IMR-90 (cell line): ENCODE data around the gene ALDH7A1. TPM values are rescaled to one million over a fixed set of nuclear protein-coding genes. Genes with fewer than 3 reads are reported as not detected.

Experiments used
- ATAC-seq: fragments of 200-7000 bp; cut with Tn5 transposase; 2 replicates; pipeline ENCODE4 v1.9.1; 2020; ENCODE audit warnings: low read depth, mild to moderate bottlenecking, moderate library complexity
- BruUV-seq: library from RNA; stranded (reverse); fragments of 400-500 nt; replicated peaks from 2 replicates; lab custom pipeline; 2021; lab: Mats Ljungman, UMichigan
- CTCF ChIA-PET: fragments of 300-600 bp; formaldehyde crosslinking; extraction: SDS; loops from one replicate; lab custom pipeline; 2021; ENCODE audit warnings: antibody characterized with exemption; lab: Yijun Ruan, JAX
- POLR2A ChIA-PET: fragments of 300-600 bp; sonication (Branson Sonifier 250); formaldehyde crosslinking; loops from one replicate; lab custom pipeline; 2022; ENCODE audit warnings: antibody characterized with exemption; ENCODE audit not compliant: unreplicated experiment; lab: Charles Lee
- DNase-seq: peaks from one replicate; pipeline ENCODE4 v3.0.0; 2013
- H2AFZ ChIP-seq: replicated peaks from 2 replicates; pipeline ENCODE3; 2013; ENCODE audit warnings: low read length, mild to moderate bottlenecking; ENCODE audit not compliant: poor library complexity
- H2AK5ac ChIP-seq: 2 replicates; pipeline ENCODE4 v1.6.1; 2013; ENCODE audit warnings: low read depth, low read length, inconsistent platforms
- H2AK9ac ChIP-seq: replicated peaks from 2 replicates; pipeline ENCODE3; 2013; ENCODE audit warnings: mild to moderate bottlenecking, low read depth, low read length, moderate library complexity; ENCODE audit not compliant: poor library complexity
- H2BK120ac ChIP-seq: 2 replicates; pipeline ENCODE4 v1.6.1; 2013; ENCODE audit warnings: low read depth, low read length, inconsistent platforms
- H2BK15ac ChIP-seq: 3 replicates; pipeline ENCODE4 v1.6.1; 2013; ENCODE audit warnings: low read depth, low read length, inconsistent platforms
- H2BK20ac ChIP-seq: 2 replicates; pipeline ENCODE4 v1.6.1; 2013; ENCODE audit warnings: low read depth, mild to moderate bottlenecking, inconsistent platforms, low read length, moderate library complexity
- H2BK5ac ChIP-seq: 2 replicates; pipeline ENCODE4 v1.6.1; 2013; ENCODE audit warnings: mild to moderate bottlenecking, low read depth, low read length, inconsistent platforms; ENCODE audit not compliant: poor library complexity, severe bottlenecking
- H3K14ac ChIP-seq: replicated peaks from 2 replicates; pipeline ENCODE4 v1.6.1; 2013; ENCODE audit warnings: low read depth, low read length, inconsistent platforms
- H3K18ac ChIP-seq: 2 replicates; pipeline ENCODE4 v1.6.1; 2013; ENCODE audit warnings: low read depth, low read length, control low read depth
- H3K23ac ChIP-seq: 2 replicates; pipeline ENCODE4 v1.6.1; 2013; ENCODE audit warnings: low read depth, low read length, inconsistent platforms
- H3K27ac ChIP-seq: 2 replicates; pipeline ENCODE4 v1.5.1; 2013; ENCODE audit warnings: mild to moderate bottlenecking, control low read depth, low read length; ENCODE audit not compliant: insufficient read depth
- H3K27me3 ChIP-seq: 2 replicates; pipeline ENCODE4 v1.6.1; 2013; ENCODE audit warnings: low read length; ENCODE audit not compliant: control insufficient read depth, insufficient read depth
- H3K36me3 ChIP-seq: 2 replicates; pipeline ENCODE4 v1.6.1; 2013; ENCODE audit warnings: low read length, mixed read lengths; ENCODE audit not compliant: control insufficient read depth, insufficient read depth
- H3K4ac ChIP-seq: 2 replicates; pipeline ENCODE4 v1.6.1; 2013; ENCODE audit warnings: low read depth, low read length, inconsistent platforms
- H3K4me1 ChIP-seq: 2 replicates; pipeline ENCODE4 v1.6.1; 2013; ENCODE audit warnings: low read length, mixed read lengths; ENCODE audit not compliant: control insufficient read depth, insufficient read depth
- H3K4me2 ChIP-seq: 2 replicates; pipeline ENCODE4 v1.6.1; 2013; ENCODE audit warnings: low read depth, mild to moderate bottlenecking, control low read depth, low read length, moderate library complexity
- H3K4me3 ChIP-seq: 2 replicates; pipeline ENCODE4 v1.5.1; 2013; ENCODE audit warnings: low read depth, mild to moderate bottlenecking, control low read depth, low read length, moderate library complexity; ENCODE audit not compliant: insufficient read depth
- H3K56ac ChIP-seq: 2 replicates; pipeline ENCODE4 v1.6.1; 2013; ENCODE audit warnings: low read length, inconsistent platforms; ENCODE audit not compliant: insufficient read depth; ENCODE audit errors: extremely low read depth
- H3K79me1 ChIP-seq, 2 experiments: 2 replicates each; pipeline ENCODE4 v1.6.1; 2013; ENCODE audit warnings: low read length in 2 of 2, inconsistent platforms in 1 of 2, low read depth in 1 of 2
- H3K9ac ChIP-seq: 2 replicates; pipeline ENCODE4 v1.6.1; 2013; ENCODE audit warnings: low read depth, low read length, control low read depth
- H3K9me1 ChIP-seq: 2 replicates; pipeline ENCODE4 v1.6.1; 2013; ENCODE audit warnings: low read length, inconsistent platforms; ENCODE audit not compliant: insufficient read depth
- H3K9me3 ChIP-seq: 2 replicates; pipeline ENCODE4 v1.6.1; 2013; ENCODE audit warnings: low read length; ENCODE audit not compliant: control insufficient read depth, insufficient read depth
- H4K20me1 ChIP-seq: 2 replicates; pipeline ENCODE4 v1.6.1; 2013; ENCODE audit warnings: low read length, inconsistent platforms; ENCODE audit not compliant: insufficient read depth
- H4K5ac ChIP-seq: 2 replicates; pipeline ENCODE4 v1.6.1; 2013; ENCODE audit warnings: mild to moderate bottlenecking, low read depth, low read length, control low read depth
- H4K8ac ChIP-seq, 2 experiments: 2 replicates each; pipeline ENCODE4 v1.6.1; 2013; ENCODE audit warnings: low read depth in 2 of 2, low read length in 2 of 2, control low read depth in 1 of 2, inconsistent platforms in 1 of 2
- H4K91ac ChIP-seq: 2 replicates; pipeline ENCODE4 v1.6.1; 2013; ENCODE audit warnings: low read depth, low read length, inconsistent platforms; ENCODE audit not compliant: insufficient read depth
- BHLHE40 ChIP-seq: fragments of 150-350 bp; IDR thresholded peaks from 2 replicates; pipeline ENCODE4 v1.6.1; 2016; ENCODE audit warnings: mild to moderate bottlenecking, low read depth, low read length
- CEBPB ChIP-seq: IDR thresholded peaks from 2 replicates; pipeline ENCODE4 v1.6.1; 2012; ENCODE audit warnings: low read depth, low read length, improper control_type of control experiment
- FOS ChIP-seq: fragments of 150-350 bp; IDR thresholded peaks from 2 replicates; pipeline ENCODE4 v1.6.1; 2016; ENCODE audit warnings: low read depth, low read length
- POLR2A ChIP-seq: IDR thresholded peaks from 2 replicates; pipeline ENCODE4 v1.6.1; 2012; ENCODE audit warnings: mild to moderate bottlenecking, low read depth, low read length
- RCOR1 ChIP-seq: IDR thresholded peaks from 2 replicates; pipeline ENCODE4 v1.6.1; 2012; ENCODE audit warnings: mild to moderate bottlenecking, low read length, improper control_type of control experiment; ENCODE audit not compliant: insufficient replicate concordance
- WGBS, 2 experiments: methylation state at CpG; one replicate each; pipeline versions ENCODE4 v1.1.5 to v1.1.7; 2013; ENCODE audit warnings: missing lambda C conversion rate in 2 of 2; ENCODE audit not compliant: insufficient read length in 1 of 2; ENCODE audit errors: extremely low coverage in 2 of 2; 5-methylcytosine and 5-hydroxymethylcytosine counted together
- dilution Hi-C: fragments of 300-500 bp; cut with HindIII; formaldehyde crosslinking; loops from one replicate; pipeline ENCODE4 v1.14.3; 2018; ENCODE audit warnings: low sequenced_read_pairs; ENCODE audit not compliant: unreplicated experiment
- in situ Hi-C: fragments of 300-500 bp; cut with MboI; formaldehyde crosslinking; loops from 3 replicates; pipeline ENCODE4 v1.14.3; 2019; ENCODE audit warnings: low sequenced_read_pairs, inconsistent platforms, mixed read lengths
- intact Hi-C: fragments of 100-400 bp; cut with micrococcal nuclease; formaldehyde crosslinking; loops from 2 replicates; pipeline ENCODE4 v1.10.0; 2022
- polyA plus RNA-seq, 3 experiments: library from polyadenylated mRNA; depleted of rRNA; stranded (reverse); fragments of >200 nt; gene quantifications; 2 replicates each; pipeline ENCODE4 v1.2.3, GENCODE V29; 2012; ENCODE audit warnings: low replicate concordance in 1 of 3
- total RNA-seq: library from RNA; depleted of rRNA; stranded (reverse); fragments of >200 nt; gene quantifications from 2 replicates; pipeline ENCODE4 v1.2.3, GENCODE V29; 2012
- TF ChIP-seq, protein P1 (sequence below): fragments of 150-350 bp; IDR thresholded peaks from 2 replicates; pipeline ENCODE4 v1.6.1; 2016; ENCODE audit warnings: low read depth, mild to moderate bottlenecking, low read length, moderate library complexity, borderline replicate concordance
- TF ChIP-seq, protein P2 (sequence below): conservative IDR thresholded peaks from 2 replicates; pipeline ENCODE4 v1.5.1; 2012; ENCODE audit warnings: mild to moderate bottlenecking, low read depth, low read length, improper control_type of control experiment

Gene ALDH7A1
- total and polyA plus RNA-seq, 2 of the 4 experiments (the other 2 are of a cell fraction) = 40.9 to 62.2 TPM

DNA sequence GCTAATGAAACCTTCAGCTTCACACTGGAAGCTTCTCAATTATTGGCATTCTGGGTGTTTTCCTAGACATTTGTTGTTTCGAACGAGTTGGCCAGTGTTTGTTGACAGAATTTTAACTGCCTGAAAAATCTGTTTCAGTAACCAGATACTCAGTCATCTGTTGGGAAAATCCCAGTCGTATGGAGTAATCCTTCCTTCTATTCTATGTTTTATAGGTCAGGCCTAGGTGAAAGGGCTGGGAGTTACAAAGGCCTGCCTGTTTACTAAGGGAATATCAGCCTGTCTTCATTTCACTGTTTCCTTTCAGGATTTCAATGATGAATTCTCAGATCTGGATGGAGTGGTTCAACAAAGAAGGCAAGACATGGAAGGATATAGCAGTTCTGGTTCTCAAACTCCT, 111.9 kb downstream of the ALDH7A1 start:
- Histone ChIP-seq H3K27me3 (no peaks in the 10 kb centered on the region), H2AK9ac (no peak overlapping the region), H3K4me1 (peaks cover 3% of the 10 kb centered on the region; the same call in 1 of the 2 replicates), H3K9ac (no peak overlapping the region), H3K4ac (no peak overlapping the region), H3K9me3 (no peaks in the 10 kb centered on the region), H4K91ac (no peak overlapping the region), H3K36me3 (peaks cover 3% of the 10 kb centered on the region), H2BK20ac (no peak overlapping the region), H2BK15ac (no peak overlapping the region), H3K9me1 (no peaks in the 10 kb centered on the region), H3K14ac (no peak overlapping the region), H2AFZ (no peak overlapping the region), H3K18ac (peak overlapping the region; percentile 57; the same call in 1 of the 2 replicates), H3K79me1 (no peaks in the 10 kb centered on the region), H2BK120ac (no peak overlapping the region), H3K27ac (no peak overlapping the region), H3K56ac (no peak overlapping the region), H3K23ac (no peak overlapping the region), H3K4me2 (peak overlapping the region; percentile 49; the same call in 1 of the 2 replicates), H3K4me3 (no peak overlapping the region), H4K20me1 (no peaks in the 10 kb centered on the region), H2BK5ac (no peak overlapping the region), H2AK5ac (no peak overlapping the region), H4K5ac (0 out of 2 replicates have a peak overlapping the region, but pooled peaks have one; percentile 29), H4K8ac (no peak overlapping the region)
- CTCF ChIA-PET = interaction anchor here (1.0 to 3.2 kb wide), 2 partner anchors 9 to 17 kb away, joined by 3 to 9 read pairs; no protein-coding TSS in a partner anchor
- BruUV-seq = no TSS peak
- TF ChIP-seq RCOR1 (no peak), BHLHE40 (no peak), CEBPB (no peak), FOS (no peak), POLR2A (no peak)
- TF ChIP-seq, protein P1, sequence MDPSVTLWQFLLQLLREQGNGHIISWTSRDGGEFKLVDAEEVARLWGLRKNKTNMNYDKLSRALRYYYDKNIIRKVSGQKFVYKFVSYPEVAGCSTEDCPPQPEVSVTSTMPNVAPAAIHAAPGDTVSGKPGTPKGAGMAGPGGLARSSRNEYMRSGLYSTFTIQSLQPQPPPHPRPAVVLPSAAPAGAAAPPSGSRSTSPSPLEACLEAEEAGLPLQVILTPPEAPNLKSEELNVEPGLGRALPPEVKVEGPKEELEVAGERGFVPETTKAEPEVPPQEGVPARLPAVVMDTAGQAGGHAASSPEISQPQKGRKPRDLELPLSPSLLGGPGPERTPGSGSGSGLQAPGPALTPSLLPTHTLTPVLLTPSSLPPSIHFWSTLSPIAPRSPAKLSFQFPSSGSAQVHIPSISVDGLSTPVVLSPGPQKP = no peak
- TF ChIP-seq, protein P2, sequence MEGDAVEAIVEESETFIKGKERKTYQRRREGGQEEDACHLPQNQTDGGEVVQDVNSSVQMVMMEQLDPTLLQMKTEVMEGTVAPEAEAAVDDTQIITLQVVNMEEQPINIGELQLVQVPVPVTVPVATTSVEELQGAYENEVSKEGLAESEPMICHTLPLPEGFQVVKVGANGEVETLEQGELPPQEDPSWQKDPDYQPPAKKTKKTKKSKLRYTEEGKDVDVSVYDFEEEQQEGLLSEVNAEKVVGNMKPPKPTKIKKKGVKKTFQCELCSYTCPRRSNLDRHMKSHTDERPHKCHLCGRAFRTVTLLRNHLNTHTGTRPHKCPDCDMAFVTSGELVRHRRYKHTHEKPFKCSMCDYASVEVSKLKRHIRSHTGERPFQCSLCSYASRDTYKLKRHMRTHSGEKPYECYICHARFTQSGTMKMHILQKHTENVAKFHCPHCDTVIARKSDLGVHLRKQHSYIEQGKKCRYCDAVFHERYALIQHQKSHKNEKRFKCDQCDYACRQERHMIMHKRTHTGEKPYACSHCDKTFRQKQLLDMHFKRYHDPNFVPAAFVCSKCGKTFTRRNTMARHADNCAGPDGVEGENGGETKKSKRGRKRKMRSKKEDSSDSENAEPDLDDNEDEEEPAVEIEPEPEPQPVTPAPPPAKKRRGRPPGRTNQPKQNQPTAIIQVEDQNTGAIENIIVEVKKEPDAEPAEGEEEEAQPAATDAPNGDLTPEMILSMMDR = no peak
- intact Hi-C loops = no loop called here
- 0 out of 2 replicates have a peak, but pooled peaks have one; percentile 32 for ATAC-seq
- dilution Hi-C loops = no loop called here
- peak; percentile 54 for DNase-seq
- in situ Hi-C loops = no loop called here
- no CpG with 5 or more reads among the region's 3 CpGs for WGBS, 2 experiments
- POLR2A ChIA-PET = no interaction called here
